GDM1 (cell line): ENCODE measurements around the gene RFTN2.
"Not testable (repeated sequence)": the region's sequence is repeated elsewhere in the genome, so short reads cannot be mapped to it uniquely, and the experiment has no call there.

Experiments
- DNase-seq: peaks from one replicate; lab custom pipeline; 2025; lab: John Stamatoyannopoulos, UW

Gene RFTN2, protein sequence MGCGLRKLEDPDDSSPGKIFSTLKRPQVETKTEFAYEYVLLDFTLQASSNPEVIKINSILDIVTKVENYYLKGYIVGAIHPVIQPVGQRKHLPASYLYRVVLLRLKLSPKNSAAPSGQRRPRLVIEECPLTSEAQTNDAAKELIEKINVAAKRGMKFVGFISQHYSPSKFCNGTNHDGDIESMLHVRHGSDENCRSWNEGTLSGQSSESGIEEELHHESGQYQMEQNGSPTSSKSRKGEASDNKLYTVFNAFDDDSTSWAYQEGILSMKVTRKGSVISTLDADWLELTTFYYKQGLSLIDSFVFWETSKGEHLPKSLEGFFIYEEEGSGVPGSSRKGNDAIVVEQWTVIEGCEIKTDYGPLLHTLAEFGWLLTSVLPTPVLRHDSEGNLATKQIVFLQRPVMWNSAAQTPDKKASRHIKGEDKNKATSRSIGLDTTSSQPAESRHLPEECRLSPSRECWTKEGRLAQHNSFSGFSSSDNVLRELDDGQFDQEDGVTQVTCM

DNA sequence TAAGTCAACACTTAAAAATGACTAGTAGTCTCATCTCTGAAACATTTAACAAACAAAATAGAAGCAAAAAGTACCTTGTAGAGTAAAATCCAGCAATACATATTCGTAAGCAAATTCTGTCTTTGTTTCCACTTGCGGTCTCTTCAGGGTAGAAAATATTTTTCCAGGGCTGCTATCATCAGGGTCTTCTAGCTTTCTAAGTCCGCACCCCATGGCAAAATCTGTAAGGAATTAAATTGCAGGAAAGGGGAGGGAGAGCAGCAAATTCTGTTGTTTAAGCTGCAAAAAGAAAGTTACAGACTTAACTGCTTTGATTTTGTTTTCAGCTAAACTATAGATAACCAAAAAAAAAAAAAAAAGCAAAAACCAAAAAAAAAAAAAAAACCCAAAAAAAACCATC is at the start of gene RFTN2:
RFTN2 (minus strand) TSS at position 342 of the 400 bp plus-strand sequence; CDS start at position 213, 129 bp downstream.
- no peak for DNase-seq

DNA sequence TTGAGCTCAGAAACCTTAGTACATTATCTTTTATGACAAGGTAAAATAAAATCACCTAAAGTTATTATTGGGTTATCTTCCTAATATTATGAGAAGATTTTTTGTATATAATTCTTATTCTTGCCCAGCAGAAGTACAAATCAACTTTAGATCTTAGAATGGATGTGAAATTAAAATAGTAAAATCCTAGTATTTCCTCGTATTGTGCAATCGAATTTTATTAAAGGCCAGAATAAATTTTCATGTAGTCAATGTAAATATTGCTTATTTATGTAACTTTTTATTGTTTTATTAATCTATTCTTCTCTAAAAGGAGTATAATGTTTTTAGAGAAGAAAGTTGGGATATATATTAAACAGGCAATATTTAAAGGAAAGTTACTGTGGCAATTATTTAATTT is 42.5 kb upstream of the RFTN2 start:
- DNase-seq, result no peak

DNA sequence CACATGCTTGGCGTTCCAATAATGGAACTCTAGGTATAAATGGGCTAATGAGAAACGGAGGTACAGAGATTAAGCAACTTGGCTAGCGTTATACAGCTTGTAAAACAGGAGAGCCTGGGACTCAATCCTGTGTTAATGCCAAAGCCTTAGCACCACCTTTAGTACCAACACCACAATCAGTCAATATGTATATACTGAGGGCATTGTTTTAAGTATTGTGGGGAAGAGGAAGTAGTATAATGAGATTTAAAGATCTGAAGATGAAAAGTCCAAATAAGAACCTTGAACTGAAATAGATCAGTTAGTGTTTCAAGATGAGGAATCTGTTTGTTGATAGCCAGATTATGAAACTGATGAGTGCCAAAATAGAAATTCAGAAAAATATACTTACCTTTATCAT is 37.9 kb upstream of the RFTN2 start:
- DNase-seq, result no peak

DNA sequence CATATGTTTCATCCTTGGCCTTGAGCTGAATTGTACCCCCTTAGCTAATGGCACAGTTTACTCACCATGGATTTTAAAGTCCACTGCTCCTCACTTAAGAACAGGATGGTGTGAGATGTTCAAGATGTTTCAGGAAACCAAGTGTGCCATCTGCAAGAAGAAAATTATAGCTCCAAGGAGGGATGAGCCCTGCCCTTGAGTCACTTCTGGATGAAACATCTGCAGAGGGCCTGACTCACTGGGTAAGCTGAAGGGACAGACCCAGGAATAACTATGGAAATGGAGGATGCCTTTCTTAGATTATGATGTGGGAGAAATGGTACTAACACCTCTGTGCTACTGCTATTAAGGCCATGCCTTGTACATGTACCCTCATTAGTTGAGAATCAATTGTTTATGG is 36.2 kb upstream of the RFTN2 start:
- no peak for DNase-seq

DNA sequence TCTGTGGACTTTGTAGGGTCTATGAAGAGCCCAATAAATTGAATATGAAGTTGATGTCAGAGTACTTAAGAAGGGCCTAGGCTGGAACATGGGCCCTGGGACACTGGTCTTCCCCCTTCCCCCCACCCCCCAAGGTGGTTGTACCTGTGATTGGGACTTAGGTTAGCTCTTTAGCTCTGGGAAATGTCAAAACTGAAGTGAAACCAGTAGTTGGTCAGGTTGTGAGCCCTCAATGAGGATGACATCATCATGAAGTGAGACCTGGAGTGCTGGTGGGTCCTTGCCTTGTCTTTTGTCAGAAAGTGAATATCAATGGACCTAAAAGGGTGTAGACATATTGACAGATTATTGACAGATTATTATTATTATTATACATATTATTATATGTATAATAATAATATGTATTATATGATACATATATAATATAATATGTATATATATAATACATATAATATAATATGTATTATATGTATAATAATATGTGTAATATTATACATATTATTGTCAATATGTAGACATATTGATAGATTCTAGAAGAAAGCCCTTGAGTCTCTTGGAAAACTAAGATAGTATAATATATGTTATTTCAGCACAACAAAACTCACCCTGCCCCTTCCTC is 35.1 kb upstream of the RFTN2 start:
- no peak for DNase-seq

DNA sequence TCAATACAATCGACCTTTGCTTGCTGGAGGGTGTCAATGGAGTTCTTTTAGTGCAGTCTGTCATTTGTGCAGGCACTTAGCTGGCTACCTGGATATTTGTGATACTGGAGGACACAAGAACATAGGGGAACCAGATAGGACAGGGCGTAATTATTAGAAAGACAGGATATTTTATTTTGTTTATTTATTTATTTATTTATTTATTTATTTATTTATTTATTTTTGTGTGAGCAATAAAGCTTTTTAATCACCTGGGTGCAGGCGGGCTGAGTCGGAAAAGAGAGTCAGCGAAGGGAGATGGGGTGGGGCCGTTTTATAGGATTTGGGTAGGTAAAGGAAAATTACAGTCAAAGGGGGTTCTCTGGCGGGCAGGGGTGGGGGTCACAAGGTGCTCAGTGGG is 33.8 kb upstream of the RFTN2 start:
- DNase-seq, result not testable (repeated sequence)

DNA sequence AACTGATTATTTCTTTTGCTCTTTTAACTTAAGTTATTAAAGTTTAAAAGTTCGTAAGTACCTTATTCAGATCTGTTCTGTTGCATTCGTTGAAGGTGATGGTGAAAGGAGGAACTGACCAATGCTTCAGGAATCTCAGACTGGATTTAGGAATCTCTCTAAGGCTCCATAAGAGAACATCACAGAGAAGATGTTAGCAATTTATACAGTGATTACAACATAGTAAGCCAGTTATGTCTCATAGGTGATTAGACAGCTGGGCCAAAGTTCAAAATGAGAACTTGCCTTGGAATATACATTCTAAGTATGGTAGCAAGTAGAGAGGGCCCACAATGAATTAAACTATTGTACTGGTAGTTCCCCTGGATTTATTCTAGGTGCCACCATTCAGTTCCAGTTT is 32.9 kb upstream of the RFTN2 start:
- no peak for DNase-seq

DNA sequence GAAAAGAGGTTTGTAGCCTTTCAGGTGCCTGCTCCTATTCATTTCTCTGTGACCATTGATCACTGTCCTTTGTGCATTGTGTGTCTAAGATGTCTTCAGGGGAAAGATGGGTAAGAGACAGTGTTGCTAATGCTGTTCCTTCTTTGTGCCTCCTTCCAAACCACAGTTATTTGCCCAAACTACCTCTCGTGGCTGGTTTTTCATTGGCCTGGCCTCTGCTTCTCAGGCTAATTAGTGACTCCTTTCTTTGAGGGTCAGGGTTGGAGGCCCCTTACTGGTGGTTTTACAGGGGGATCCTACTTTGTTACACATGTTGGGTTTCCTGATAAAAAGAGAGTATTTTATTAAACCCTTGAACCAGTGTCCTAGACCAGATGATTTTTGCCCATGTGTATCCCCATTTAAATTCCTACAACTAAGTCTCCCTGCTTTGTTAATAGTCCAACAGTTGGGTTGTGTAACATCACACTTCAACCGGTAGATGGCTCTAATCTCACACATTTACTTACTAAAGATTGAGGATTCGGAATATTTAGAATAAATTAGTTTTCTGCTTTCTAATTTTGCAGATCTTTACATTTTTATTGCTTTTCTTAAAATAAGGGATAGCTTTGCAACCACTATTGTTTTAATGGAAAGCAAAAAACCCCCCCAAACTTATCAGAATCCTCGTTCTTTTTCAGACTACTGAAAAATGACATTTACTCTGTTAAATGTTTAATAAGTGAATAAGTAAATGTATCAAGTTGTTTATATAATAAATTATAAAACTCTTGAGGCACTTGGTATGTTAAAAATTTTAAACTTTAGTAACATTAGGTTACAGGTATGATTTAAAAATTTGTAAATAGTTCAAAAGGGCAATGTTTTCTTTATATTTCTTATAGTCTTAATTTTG is 32.2 kb upstream of the RFTN2 start:
- DNase-seq, result no peak

DNA sequence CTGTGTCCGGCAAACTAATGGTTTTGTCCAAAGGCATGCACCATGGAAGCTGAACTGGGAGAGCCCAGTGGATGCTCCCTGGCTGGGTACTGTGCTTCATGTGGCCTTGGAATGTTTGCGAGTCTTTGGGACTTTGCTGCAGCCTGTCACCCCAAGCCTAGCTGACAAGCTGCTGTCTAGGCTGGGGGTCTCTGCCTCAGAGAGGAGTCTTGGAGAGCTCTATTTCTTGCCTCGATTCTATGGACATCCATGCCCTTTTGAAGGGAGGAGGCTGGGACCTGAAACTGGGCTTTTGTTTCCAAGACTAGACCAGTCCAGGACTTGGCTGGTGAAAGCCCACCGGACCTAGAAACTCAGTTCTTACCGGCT is 31.4 kb upstream of the RFTN2 start:
- no peak for DNase-seq

DNA sequence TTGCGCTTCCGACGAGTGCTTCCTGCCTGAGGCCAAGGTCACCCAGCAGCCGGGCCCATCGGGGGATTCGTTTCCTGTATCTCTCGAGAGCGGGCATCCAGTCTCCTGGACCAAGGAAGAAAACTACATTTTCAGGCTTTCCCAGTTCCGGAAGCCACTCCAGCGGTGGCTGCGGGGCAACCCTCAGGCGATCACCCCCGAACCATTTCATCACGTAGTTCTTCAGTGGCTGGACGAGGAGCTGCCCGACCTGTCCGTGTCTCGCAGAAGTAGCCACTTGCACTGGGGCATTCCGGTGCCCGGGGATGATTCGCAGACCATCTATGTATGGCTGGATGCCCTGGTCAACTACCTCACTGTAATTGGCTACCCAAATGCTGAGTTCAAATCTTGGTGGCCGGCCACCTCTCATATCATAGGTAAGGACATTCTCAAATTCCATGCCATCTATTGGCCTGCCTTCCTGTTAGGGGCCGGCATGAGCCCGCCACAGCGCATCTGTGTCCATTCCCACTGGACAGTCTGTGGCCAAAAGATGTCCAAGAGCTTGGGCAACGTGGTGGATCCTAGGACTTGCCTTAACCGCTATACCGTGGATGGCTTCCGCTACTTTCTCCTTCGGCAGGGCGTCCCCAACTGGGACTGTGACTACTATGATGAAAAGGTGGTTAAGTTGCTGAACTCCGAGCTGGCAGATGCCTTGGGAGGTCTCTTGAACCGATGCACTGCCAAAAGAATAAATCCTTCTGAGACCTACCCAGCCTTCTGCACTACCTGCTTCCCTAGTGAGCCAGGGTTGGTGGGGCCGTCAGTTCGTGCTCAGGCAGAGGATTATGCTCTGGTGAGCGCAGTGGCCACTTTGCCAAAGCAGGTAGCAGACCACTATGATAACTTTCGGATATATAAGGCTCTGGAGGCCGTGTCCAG is 30.8 kb upstream of the RFTN2 start:
- DNase-seq, result no peak

DNA sequence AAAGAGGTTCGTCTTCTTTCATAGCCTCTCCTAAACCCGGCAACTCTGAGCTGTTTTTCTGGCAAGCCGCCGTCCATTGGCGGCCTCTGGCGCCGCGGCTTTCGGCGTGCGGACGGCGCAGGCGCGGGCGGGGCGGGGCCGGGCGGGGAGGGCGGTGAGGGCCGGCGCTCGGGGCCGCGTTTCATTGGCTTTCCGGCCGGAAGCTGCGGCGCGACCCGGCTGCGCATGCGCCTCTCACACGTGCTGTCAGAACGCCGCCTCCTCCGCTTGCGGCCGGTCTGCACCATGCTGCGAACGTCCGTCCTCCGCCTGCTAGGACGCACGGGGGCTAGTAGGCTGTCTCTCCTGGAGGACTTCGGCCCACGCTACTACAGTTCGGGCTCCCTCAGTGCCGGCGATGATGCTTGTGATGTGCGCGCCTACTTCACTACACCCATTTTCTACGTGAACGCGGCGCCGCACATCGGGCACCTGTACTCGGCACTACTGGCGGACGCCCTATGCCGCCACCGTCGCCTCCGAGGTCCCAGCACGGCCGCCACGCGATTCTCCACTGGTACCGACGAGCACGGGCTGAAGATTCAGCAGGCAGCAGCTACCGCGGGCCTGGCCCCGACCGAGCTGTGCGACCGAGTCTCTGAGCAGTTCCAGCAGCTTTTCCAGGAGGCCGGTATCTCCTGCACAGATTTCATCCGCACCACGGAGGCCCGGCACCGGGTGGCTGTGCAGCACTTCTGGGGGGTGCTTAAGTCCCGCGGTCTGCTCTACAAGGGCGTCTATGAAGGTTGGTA is 29.9 kb upstream of the RFTN2 start, which contains the start of gene MARS2:
MARS2 (plus strand) TSS at position 249 of the 791 bp plus-strand sequence; CDS start at position 286, 37 bp downstream.
- peak; percentile 93 for DNase-seq

DNA sequence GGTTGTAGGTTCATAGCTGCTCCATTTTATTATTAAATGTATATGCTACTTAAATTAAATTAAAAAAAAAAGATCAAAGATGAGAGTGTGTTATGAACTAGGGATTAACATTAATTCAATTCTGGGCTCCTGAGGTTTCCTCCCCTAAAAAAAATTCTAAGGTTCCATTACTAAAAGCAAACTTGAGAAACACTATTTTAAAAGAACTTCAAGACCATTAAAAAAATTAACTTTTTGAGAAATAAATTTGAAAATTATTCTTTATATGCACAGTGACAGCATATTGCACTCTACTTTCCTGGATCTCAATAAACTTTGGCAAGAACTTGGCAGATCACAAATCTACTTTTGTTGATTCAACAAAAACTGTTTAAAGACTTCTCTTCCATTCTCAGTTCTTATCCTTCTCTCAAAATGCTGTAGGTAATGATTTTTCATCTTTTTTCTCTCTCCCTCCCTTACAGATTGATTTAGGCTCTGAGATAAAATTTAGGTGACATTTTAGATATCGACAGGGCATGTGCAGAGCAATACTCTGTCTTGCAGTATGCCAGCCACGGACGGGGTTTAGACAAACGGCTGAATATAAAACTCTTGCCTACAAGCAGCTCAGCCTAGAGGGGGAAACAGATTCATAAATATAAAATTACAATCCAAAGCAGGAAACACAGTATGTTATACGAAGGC is 29.2 kb upstream of the RFTN2 start:
- no peak for DNase-seq

DNA sequence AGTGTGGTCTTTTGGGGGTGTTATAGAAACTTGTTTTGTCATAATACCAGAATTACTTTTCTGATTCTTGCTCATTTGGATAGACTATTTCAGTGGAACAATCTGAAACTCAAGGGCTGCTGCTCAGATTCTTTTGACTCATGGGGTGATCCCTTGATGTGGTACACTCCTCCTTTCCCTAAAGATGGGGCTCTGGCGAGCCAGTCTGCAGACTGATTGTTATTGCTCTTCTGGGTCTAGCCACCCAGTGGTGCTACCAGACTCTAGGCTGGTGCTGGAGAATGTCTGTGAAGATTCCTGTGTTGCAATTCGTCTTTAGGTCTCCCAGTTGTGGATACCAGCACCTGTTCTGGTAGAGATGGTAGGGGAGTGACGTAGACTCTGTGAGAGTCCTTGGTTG is 25.6 kb upstream of the RFTN2 start:
- DNase-seq, result no peak

DNA sequence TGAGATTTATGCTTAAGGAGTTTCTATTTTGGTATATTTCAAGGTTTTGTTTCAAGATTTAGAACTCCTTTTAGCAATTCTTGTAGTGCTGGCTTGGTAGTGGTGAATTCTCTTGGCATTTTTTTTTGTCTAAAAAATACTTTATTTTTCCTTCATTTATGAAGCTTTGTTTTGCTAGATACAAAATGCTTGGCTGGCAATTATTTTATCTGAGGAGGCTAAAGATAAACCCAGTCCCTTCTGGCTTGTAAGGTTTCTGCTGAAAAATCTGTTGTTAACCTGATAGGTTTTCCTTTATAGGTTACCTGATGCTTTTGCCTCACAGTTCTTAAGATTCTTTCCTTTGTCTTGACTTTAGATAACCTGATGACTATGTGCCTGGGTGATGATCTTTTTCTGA is 24.3 kb upstream of the RFTN2 start:
- DNase-seq, result not testable (repeated sequence)

DNA sequence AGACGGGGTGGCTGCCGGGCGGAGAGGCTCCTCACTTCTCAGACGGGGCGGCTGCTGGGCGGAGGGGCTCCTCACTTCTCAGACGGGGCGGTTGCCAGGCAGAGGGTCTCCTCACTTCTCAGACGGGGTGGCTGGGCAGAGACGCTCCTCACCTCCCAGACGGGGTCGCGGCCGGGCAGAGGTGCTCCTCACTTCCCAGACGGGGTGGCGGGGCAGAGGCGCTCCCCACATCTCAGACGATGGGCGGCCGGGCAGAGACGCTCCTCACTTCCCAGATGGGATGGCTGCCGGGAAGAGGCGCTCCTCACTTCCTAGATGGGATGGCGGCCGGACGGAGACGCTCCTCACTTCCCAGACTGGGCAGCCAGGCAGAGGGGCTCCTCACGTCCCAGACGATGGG is 21.2 kb upstream of the RFTN2 start:
- not testable (repeated sequence) for DNase-seq

DNA sequence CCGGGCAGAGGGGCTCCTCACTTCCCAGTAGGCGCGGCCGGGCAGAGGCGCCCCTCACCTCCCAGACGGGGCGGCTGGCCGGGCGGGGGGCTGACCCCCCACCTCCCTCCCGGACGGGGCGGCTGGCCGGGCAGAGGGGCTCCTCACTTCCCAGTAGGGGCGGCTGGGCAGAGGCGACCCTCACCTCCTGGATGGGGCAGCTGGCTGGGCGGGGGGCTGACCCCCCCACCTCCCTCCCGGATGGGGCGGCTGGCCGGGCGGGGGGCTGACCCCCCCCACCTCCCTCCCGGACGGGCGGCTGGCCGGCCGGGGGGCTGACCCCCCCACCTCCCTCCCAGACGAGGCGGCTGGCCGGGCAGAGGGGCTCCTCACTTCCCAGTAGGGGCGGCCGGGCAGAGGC is 20.6 kb upstream of the RFTN2 start:
- not testable (repeated sequence) for DNase-seq

DNA sequence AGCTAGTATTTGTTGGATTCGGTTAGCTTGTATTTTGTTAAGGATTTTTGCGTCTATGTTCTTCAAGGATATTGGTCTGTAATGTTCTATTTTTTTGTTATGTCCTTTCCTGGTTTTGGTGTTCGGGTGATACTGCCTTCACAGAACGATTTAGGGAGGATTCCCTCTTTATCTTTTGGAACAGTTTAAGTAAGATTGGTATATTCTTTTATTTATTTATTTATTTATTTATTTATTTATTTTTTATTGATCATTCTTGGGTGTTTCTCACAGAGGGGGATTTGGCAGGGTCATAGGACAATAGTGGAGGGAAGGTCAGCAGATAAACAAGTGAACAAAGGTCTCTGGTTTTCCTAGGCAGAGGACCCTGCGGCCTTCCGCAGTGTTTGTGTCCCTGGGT is 19.8 kb upstream of the RFTN2 start:
- not testable (repeated sequence) for DNase-seq

DNA sequence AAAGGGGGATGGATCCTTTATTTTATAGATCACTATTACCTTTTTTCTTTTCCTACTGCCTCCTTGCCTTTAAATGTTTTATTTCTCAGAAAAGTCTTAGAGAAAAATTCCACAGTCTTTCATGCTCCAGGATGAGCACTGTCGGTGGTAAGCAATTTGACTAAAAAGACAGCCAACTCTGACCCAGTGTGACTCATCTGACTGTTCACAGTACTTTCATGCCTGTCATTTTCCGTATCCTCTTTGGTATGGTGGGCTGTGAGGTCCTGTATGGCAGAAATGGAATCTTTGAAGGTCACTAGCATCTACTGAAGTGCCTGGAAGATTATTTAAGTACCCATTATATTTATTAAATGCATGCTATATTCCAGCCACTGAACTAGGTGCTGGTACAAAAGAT is 2.1 kb upstream of the RFTN2 start:
- no peak for DNase-seq

DNA sequence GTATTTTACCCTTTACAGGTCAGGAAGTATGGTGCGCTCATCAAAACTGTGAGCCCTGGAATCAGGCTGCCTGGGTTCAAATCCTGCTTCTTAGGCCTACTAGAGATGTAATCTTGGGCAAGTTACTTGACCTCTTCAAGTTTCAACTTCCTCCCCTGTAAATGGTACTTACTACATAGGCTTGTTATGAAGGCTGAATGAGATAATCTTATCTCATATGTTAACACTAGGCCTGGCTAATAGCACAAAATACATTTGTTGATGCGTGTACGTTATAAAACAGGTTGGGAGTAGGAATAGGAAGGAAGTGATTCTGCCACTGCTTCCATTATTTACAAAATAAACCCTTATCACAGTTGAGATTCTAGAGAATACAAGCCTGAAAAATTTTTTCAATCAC is 1.7 kb upstream of the RFTN2 start:
- DNase-seq, result no peak

DNA sequence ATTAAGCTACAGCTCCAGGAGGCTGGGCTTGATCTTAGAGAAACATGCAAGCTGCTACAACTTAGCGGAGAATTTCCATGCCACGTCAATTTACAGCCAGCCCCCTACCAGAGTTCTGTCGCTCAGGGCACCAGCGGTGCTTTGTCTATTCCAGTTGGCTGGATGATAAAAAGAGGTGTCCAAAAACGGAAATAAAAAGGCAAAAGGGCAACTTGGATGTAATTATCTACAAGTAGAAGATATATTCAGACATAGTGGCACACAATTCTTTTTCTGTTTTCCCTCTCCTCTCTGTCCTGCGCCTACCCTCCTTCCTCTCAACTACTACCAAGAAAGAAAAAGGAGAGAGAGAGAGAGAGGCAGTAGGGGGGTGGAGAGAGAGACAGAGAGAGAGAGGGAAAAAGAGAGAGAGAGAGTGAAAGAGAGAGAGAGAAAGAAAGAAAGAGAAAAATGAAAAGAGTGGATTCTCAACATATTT is 363 bp upstream of the RFTN2 start:
- DNase-seq, result no peak
